ENCODE results near the gene OR4A15. TPM values are rescaled to one million over a fixed set of nuclear protein-coding genes. Genes with fewer than 3 reads are reported as not detected.

The OR4A15 gene
- polyA plus RNA-seq (2013, experiment 1 of 2; ENCODE audit: insufficient read length): not detected
- polyA plus RNA-seq (2013, experiment 2 of 2; ENCODE audit: insufficient read length): not detected

GRCh38 chr11:55367674-55368073 lies at the start of gene OR4A15:
Gene OR4A15 (plus strand): TSS chr11:55367974. CDS start chr11:55367974, 0 bp downstream.
- DNase-seq: no peak

GRCh38 chr11:55324500-55324899 lies 43.3 kb upstream of the OR4A15 start:
- DNase-seq: no peak

DNA sequence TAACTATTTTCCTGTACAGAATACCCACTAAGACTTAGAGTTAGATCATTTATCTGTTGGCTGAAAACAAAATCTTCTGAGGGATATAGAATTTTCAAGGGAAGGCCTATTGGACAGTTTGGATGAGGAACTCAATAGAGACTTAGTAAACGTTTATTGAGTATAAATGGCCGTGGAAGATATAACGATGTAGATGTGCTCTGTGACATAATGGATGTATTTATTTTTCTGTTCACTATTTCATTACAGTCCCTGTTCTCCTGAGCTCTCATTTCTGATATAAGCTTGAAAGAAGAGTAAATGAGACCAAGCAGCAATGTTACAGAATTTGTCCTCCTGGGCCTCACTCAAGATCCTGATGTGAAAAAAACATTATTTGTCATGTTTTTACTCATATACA lies 24.9 kb upstream of the OR4A15 start, which contains the start of gene OR4A16:
Gene OR4A16, plus strand, starts transcription at position 301 of the 400 bp plus-strand sequence. Its CDS starts 0 bp downstream, at position 301.
- DNase-seq: no peak

GRCh38 chr11:55345306-55345705 lies 22.5 kb upstream of the OR4A15 start:
- no peak for DNase-seq

DNA sequence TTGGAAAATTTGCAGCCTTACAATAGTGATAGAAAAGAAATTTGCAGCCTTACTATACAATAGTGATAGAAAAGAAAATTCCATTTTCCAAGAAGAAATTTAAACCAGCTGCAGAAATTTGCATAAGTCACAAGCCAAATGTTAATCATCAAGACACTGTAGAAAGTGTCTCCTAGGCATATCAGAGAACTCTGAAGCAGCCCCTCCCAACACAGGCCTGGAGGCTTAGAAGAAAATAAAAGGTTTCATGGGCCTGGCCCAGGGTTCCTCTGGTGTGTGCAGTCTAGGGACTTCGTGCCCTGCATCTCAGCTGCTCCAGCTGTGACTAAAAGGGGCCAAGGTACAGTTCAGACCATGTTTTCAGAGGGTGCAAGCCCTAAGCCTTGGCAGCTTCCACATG lies 18.7 kb upstream of the OR4A15 start:
- DNase-seq: no peak

DNA sequence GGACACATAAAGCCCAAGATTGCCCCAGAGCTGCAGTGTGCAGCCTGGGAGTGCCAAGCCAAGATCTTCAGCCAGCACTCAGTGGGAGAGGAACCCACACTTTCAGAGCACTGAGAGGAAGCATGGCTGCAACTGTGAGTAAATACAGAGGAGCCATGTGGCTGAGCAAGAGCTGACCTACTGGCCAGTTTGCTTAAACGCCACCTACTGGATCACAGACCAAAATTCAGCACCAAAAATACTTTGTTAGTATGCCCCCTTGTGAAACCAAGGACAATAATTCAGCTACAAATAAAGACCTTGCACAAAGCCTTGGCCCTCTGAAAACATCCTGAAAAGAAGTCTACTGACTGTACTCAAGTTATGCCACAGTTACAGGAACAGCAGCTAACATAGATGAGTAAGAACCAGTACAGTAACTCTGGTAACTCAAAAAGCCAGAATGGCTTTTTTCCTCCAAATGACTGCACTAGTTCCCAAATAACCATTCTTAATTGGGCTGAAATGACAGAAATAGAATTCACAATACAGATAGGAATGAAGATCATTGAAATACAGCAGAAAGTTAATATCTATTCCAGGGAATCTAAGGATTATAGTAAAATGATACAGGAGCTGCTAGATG lies 10.1 kb upstream of the OR4A15 start:
- no peak for DNase-seq

DNA sequence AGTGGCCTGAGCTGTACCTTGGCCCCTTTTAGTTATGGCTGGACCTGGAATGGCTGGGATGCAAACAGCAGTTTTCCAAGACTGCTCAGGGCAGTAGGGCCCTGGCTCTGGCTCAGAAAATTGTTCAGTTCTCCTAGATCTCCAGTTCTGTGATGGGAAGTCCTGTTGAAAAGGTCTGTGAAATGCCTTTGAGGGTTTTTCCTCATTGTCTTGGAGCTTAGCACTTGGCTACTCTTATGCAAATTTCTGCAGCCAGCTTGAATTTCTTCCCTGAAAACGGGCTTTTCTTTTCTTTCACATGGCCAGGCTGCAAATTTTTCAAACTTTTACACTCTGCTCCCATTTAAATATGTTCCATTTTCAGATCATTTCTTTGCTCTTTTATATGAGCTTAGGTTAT lies 33.2 kb downstream of the OR4A15 start:
- no peak for DNase-seq

Data from fibroblast of skin of scalp (primary cell).